Colonic mucosa (tissue), 4 donors: ENCODE results near the gene SLC17A5. TPM values are rescaled to one million over a fixed set of nuclear protein-coding genes. Genes with fewer than 3 reads are reported as not detected.

ENCODE experiments used
- DNase-seq: peaks from one replicate; pipeline ENCODE4 v3.0.0-alpha.2; 2020
- H3K27ac ChIP-seq: fragments of 200-600 bp; one replicate; pipeline ENCODE4 v1.8.0; 2021
- H3K27me3 ChIP-seq: fragments of 200-600 bp; one replicate; pipeline ENCODE4 v1.8.0; 2021
- H3K36me3 ChIP-seq: fragments of 200-600 bp; one replicate; pipeline ENCODE4 v1.8.0; 2021
- H3K4me1 ChIP-seq: fragments of 200-600 bp; one replicate; pipeline ENCODE4 v1.8.0; 2021; ENCODE audit warnings: mild to moderate bottlenecking
- H3K4me3 ChIP-seq: fragments of 200-600 bp; one replicate; pipeline ENCODE4 v1.8.0; 2021
- H3K9ac ChIP-seq, 2 donors: one replicate each; pipeline ENCODE4 v1.7.0; 2013; ENCODE audit warnings: control low read depth in 2 of 2, low read depth in 2 of 2, low read length in 2 of 2
- H3K9me3 ChIP-seq: fragments of 200-600 bp; one replicate; pipeline ENCODE4 v1.8.0; 2021
- intact Hi-C: fragments of 100-400 bp; cut with DNase I; formaldehyde crosslinking; loops from one replicate; pipeline ENCODE4 v1.14.1; 2022
- total RNA-seq, 2 donors: library from RNA; stranded (reverse); fragmentation: NEBNext Ultra II Directional in 1 of 2; extraction: Animal tissue kit (Norgen Biotek cat#: 25700) in 1 of 2; gene quantifications; one replicate each; pipeline ENCODE4 v1.2.1, GENCODE V29; 2021
- TF ChIP-seq, protein P1 (sequence below): fragments of 200-600 bp; IDR thresholded peaks from one replicate; pipeline ENCODE4 v1.8.0; 2022; ENCODE audit warnings: antibody characterized with exemption, mild to moderate bottlenecking
- donor health status: healthy.
- donor health status: DM: no; HTN: no; CAD: no.
- donor health status: DM: no; HTN: no; CAD: no.

Gene SLC17A5
- total RNA-seq, 2 donors from 2014 or later = 24.4 to 41.5 TPM

DNA sequence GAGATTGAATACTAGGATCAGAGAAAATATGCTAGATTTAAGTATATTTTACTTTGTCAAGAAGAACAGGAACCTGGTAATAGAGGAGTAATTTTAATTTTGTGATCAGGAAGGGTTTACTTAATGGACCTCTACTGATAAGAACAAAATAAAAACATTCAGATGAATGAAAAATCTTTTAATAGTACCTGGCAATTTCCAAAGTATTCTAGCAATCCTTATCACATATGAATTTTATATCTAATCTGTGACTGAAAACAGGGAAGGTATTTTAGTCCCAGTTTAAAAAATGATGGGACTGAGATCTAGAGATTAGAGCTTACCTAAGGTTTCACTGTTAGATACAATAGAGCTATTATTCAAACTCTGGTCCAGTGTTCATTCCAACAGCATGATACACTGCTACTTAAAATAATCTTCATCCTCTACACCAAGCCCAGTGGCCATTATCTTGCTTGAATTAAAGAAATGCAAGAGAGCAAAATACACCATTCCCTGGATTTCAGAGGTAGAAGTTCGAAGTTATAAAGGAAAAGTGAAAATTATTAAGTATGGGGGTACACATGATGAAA is 13.5 kb downstream of the SLC17A5 start:
- intact Hi-C loops = no loop called here
- peaks cover 3% of the 10 kb centered on the region for H3K36me3 ChIP-seq

DNA sequence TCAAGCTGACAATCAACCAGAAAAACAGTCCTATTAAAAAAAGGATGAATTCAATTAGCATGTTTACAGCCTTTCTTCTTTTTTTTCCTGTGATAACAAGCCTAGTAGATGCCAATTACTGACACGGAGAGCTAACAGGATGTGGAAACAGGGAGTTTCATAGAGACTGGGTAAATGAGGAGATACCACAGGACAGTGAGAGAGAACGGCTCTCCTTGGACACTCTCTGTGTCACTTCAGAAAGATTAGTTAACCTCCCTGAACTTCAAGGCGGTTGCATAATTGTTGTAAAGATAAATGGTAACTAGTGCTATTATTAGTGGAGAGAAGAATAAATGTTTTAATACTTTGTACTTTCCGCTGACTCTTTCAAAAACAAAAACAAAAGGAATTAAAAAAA is 14.8 kb downstream of the SLC17A5 start:
- DNase-seq = no peak
- no peaks in the 10 kb centered on the region for H3K27me3 ChIP-seq
- no peak overlapping the region for H3K4me3 ChIP-seq
- no peak overlapping the region for H3K9ac ChIP-seq
- no peaks in the 10 kb centered on the region for H3K4me1 ChIP-seq
- intact Hi-C loops = no loop called here
- H3K27ac ChIP-seq = no peak overlapping the region
- TF ChIP-seq, protein P1, sequence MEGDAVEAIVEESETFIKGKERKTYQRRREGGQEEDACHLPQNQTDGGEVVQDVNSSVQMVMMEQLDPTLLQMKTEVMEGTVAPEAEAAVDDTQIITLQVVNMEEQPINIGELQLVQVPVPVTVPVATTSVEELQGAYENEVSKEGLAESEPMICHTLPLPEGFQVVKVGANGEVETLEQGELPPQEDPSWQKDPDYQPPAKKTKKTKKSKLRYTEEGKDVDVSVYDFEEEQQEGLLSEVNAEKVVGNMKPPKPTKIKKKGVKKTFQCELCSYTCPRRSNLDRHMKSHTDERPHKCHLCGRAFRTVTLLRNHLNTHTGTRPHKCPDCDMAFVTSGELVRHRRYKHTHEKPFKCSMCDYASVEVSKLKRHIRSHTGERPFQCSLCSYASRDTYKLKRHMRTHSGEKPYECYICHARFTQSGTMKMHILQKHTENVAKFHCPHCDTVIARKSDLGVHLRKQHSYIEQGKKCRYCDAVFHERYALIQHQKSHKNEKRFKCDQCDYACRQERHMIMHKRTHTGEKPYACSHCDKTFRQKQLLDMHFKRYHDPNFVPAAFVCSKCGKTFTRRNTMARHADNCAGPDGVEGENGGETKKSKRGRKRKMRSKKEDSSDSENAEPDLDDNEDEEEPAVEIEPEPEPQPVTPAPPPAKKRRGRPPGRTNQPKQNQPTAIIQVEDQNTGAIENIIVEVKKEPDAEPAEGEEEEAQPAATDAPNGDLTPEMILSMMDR = no peak
- H3K9me3 ChIP-seq = no peaks in the 10 kb centered on the region
- peaks cover 12% of the 10 kb centered on the region for H3K36me3 ChIP-seq

More for the DNA sequence above, 13.5 kb downstream of the SLC17A5 start:
- DNase-seq = no peak
- no peak overlapping the region for H3K9ac ChIP-seq
- H3K9me3 ChIP-seq = no peaks in the 10 kb centered on the region
- TF ChIP-seq, protein P1 = no peak
- no peaks in the 10 kb centered on the region for H3K4me1 ChIP-seq
- H3K27ac ChIP-seq = no peak overlapping the region
- no peaks in the 10 kb centered on the region for H3K27me3 ChIP-seq
- H3K4me3 ChIP-seq = no peak overlapping the region

DNA sequence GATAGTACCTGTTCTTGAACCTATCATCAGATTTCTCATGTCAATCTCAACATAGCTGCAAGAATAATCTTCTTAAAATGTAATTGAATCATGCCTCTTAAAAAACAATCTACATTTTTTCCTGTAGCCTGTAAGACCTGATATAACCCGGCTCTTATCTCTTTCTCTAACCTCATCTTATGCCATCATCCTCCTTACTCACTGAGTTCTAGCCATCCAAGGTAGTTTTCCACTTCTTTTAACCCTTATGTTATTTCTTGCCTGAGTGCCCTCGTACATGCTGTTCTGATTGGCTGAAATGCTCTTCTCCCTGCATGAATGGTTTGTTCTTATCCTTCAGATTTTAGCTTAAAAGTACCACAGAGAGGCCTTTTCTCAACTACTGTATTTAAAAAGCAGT is 16.4 kb downstream of the SLC17A5 start:
- no peaks in the 10 kb centered on the region for H3K4me1 ChIP-seq
- intact Hi-C loops = no loop called here
- H3K9me3 ChIP-seq = no peaks in the 10 kb centered on the region
- TF ChIP-seq, protein P1 = no peak
- peaks cover 12% of the 10 kb centered on the region for H3K36me3 ChIP-seq
- H3K4me3 ChIP-seq = no peak overlapping the region
- DNase-seq = no peak
- H3K27ac ChIP-seq = no peak overlapping the region
- H3K9ac ChIP-seq = no peak overlapping the region
- H3K27me3 ChIP-seq = no peaks in the 10 kb centered on the region

DNA sequence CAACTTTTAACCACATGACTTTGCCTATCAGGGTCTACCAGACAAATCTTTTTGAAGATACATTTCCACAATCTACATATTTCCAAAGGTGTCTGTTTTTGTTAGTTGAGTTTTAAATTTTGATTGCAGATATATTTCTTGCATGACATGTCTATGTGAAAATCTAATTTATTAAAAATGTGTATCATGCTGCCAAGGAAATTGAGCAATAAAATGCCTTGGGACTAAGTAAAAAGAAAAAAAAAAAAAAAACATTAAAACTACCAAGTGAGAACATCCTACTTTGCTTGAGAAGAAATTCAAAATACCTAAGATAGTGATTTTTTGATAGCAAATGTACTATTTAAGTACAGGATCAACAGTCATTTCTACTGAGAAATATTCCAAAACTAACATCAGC is 17.7 kb downstream of the SLC17A5 start:
- Histone ChIP-seq H3K4me3 (no peak overlapping the region), H3K36me3 (peaks cover 9% of the 10 kb centered on the region), H3K27me3 (no peaks in the 10 kb centered on the region), H3K9ac (no peak overlapping the region), H3K27ac (no peak overlapping the region), H3K4me1 (no peaks in the 10 kb centered on the region), H3K9me3 (no peaks in the 10 kb centered on the region)
- DNase-seq = no peak
- intact Hi-C loops = no loop called here
- TF ChIP-seq, protein P1 = no peak

DNA sequence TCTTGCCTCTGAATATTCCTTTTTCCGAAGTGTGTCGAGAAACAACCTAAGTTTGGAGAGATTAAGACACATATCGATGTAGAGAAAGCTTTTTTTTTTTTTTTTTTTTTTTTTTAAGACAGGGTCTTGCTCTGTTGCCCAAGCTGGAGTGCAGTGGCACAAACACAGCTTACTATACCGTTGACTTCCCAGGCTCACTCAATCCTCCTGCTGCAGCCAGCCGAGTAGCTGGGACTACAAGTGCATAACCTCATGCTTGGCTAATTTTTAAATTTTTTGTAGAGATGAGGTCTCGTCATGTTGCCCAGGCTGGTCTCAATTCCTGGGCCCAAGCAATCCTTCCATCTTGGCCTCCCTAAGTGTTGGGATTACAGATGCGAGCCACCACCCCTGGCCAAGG is 21.4 kb downstream of the SLC17A5 start:
- Histone ChIP-seq H3K27ac (no peak overlapping the region), H3K9ac (no peak overlapping the region), H3K36me3 (peaks cover 13% of the 10 kb centered on the region), H3K9me3 (no peaks in the 10 kb centered on the region), H3K27me3 (no peaks in the 10 kb centered on the region), H3K4me3 (no peak overlapping the region), H3K4me1 (no peaks in the 10 kb centered on the region)
- TF ChIP-seq, protein P1 = no peak
- no peak for DNase-seq
- intact Hi-C loops = no loop called here
